IPS DF 6.9 (cell line): Measurements from ENCODE around the gene MDM4.
"Not testable (repeated sequence)": the region's sequence is repeated elsewhere in the genome, so short reads cannot be mapped to it uniquely, and the experiment has no call there.

ENCODE experiments used
- DNase-seq: peaks from one replicate; pipeline ENCODE4 v3.0.0-alpha.2; 2013; ENCODE audit warnings: low read depth, low spot score
- H3K27ac ChIP-seq: one replicate; pipeline ENCODE4 v1.5.1; 2013; ENCODE audit warnings: low read length, control low read depth
- H3K27me3 ChIP-seq: 2 replicates; pipeline ENCODE4 v1.6.1; 2013; ENCODE audit warnings: mild to moderate bottlenecking, low read length; ENCODE audit not compliant: control insufficient read depth, insufficient read depth
- H3K36me3 ChIP-seq: 2 replicates; pipeline ENCODE4 v1.6.1; 2013; ENCODE audit warnings: low read length; ENCODE audit not compliant: control insufficient read depth, insufficient read depth
- H3K4me1 ChIP-seq: 2 replicates; pipeline ENCODE4 v1.6.1; 2013; ENCODE audit warnings: low read length; ENCODE audit not compliant: control insufficient read depth, insufficient read depth
- H3K4me3 ChIP-seq: 2 replicates; pipeline ENCODE4 v1.5.1; 2013; ENCODE audit warnings: mild to moderate bottlenecking, low read length
- H3K9me3 ChIP-seq: 2 replicates; pipeline ENCODE4 v1.6.1; 2013; ENCODE audit warnings: low read length, inconsistent platforms; ENCODE audit not compliant: control insufficient read depth, insufficient read depth
- WGBS: extraction: QIAGEN DNeasy Blood & Tissue Kit; methylation state at CpG from one replicate; pipeline ENCODE4 v1.1.7; 2013; ENCODE audit warnings: mixed read lengths, missing lambda C conversion rate; ENCODE audit not compliant: insufficient read length, insufficient coverage; 5-methylcytosine and 5-hydroxymethylcytosine counted together

MDM4 gene

DNA sequence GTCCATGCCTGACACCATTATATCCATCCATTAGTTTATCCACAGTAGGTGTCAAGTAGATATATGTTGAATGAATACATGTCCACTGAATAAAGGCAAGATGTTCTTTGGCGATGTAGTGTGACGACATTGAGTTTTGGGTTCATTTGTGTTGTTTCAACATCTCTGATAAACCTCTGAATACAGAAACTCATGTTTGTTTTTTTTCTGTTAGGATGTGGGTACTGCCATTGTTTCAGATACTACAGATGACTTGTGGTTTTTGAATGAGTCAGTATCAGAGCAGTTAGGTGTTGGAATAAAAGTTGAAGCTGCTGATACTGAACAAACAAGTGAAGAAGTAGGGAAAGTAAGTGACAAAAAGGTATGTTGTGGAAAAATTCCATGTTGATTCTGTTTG lies 28.1 kb downstream of the MDM4 start:
- Histone ChIP-seq H3K4me3 (no peak overlapping the region), H3K27me3 (no peaks in the 10 kb centered on the region), H3K4me1 (no peaks in the 10 kb centered on the region), H3K36me3 (peaks cover 43% of the 10 kb centered on the region; the same call in 1 of the 2 replicates), H3K27ac (no peak overlapping the region), H3K9me3 (no peaks in the 10 kb centered on the region)
- no peak for DNase-seq
- WGBS, result no CpG with 5 or more reads among the region's 2 CpGs

DNA sequence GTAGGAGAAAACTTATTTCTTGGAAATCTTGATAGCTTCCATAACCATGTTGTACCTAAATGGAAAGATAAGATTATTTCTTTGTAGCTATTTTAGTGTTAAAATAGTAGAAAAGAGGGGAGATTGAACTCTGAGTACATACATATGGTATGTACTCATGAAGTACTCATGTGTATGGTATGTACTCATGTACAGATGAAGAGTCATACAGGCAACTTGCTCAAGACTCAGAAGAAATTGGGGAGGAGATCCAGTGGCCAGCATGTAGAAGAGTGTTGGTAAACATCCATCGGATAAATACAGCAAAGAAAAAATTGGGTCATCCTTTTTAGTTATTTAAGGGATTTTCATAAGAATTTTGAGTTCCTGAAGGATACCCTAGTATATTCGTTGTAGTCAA lies 29.0 kb downstream of the MDM4 start:
- no peaks in the 10 kb centered on the region for H3K4me1 ChIP-seq
- WGBS, result no CpG with 5 or more reads among the region's 2 CpGs
- H3K36me3 ChIP-seq, result peaks cover 46% of the 10 kb centered on the region; the same call in 1 of the 2 replicates
- H3K4me3 ChIP-seq, result no peak overlapping the region
- H3K9me3 ChIP-seq, result no peaks in the 10 kb centered on the region
- DNase-seq, result no peak
- H3K27ac ChIP-seq, result no peak overlapping the region
- no peaks in the 10 kb centered on the region for H3K27me3 ChIP-seq

DNA sequence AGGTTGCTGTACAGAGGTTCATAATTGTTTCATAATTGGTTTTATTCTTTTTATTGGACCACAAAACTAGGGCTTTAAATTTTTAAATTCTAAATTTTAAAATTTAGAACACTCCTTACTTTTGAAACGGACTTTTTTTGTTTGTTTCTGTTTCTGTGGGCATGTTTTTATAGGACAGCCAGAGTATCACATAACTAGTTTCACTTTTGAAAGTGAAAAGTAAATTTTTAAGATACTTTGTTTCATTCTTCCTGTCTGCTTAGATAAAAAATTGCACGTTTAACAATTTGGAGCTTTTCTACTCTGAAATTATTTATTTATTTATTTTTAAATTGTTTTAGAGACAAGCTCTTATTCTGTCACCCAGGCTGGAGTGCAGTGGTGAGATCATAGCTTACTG lies 29.7 kb downstream of the MDM4 start:
- DNase-seq, result no peak
- H3K4me3 ChIP-seq, result no peak overlapping the region

DNA sequence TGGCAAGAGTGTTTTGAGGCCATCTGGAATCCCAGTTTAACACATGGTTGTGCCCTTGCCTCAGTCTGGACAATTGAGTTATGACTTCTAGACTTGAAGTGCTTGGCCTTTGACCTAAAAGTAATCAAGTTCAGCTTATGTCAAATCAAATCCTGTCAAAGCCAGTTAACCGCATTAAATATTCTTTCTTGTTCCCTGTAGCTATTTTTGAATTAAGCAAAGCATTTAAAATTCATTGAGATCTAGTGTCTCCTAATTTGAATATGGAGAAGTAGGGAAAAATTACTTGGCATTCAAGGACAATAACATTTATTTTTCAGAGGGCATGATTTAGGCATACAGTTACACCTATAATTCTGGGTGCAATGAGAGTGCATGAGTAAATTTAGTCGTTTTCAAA lies 32.1 kb downstream of the MDM4 start:
- no peak for DNase-seq
- H3K27me3 ChIP-seq, result no peaks in the 10 kb centered on the region
- H3K9me3 ChIP-seq, result no peaks in the 10 kb centered on the region
- H3K4me3 ChIP-seq, result no peak overlapping the region
- H3K36me3 ChIP-seq, result peaks cover 35% of the 10 kb centered on the region; the same call in 1 of the 2 replicates
- H3K27ac ChIP-seq, result no peak overlapping the region
- no peaks in the 10 kb centered on the region for H3K4me1 ChIP-seq
- no CpG with 5 or more reads among the region's 2 CpGs for WGBS

More for the DNA sequence above, 29.7 kb downstream of the MDM4 start:
- no peak overlapping the region for H3K27ac ChIP-seq
- H3K4me1 ChIP-seq, result no peaks in the 10 kb centered on the region
- H3K27me3 ChIP-seq, result no peaks in the 10 kb centered on the region
- WGBS, result no CpG with 5 or more reads among the region's 2 CpGs
- no peaks in the 10 kb centered on the region for H3K9me3 ChIP-seq
- H3K36me3 ChIP-seq, result peaks cover 49% of the 10 kb centered on the region; the same call in 1 of the 2 replicates

DNA sequence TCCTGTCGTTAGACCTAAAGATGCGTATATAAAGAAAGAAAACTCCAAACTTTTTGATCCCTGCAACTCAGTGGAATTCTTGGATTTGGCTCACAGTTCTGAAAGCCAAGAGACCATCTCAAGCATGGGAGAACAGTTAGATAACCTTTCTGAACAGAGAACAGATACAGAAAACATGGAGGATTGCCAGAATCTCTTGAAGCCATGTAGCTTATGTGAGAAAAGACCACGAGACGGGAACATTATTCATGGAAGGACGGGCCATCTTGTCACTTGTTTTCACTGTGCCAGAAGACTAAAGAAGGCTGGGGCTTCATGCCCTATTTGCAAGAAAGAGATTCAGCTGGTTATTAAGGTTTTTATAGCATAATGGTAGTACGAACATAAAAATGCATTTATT lies 33.1 kb downstream of the MDM4 start:
- no peaks in the 10 kb centered on the region for H3K4me1 ChIP-seq
- H3K9me3 ChIP-seq, result no peaks in the 10 kb centered on the region
- no peak for DNase-seq
- no peak overlapping the region for H3K4me3 ChIP-seq
- no CpG with 5 or more reads among the region's 6 CpGs for WGBS
- H3K27me3 ChIP-seq, result no peaks in the 10 kb centered on the region
- H3K27ac ChIP-seq, result no peak overlapping the region
- peaks cover 30% of the 10 kb centered on the region; the same call in 1 of the 2 replicates for H3K36me3 ChIP-seq

DNA sequence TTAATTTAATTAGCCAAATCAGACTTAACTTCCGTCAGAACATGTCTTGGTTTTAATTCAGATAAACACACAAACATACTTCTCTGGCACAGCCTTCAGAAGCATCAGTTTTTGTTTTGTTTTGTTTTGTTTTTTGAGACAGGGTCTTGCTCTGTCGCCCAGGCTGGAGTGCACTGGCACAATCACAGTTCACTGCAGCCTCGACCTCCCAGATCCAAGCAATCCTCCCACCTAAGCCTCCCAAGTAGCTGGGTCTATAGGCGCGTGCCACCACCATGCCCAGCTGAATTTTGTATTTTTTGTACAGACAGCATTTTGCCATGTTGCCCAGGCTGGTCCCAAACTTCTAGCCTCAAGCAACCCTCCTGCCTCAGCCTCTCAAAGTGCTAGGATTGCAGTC lies 34.7 kb downstream of the MDM4 start:
- Histone ChIP-seq H3K9me3 (no peaks in the 10 kb centered on the region), H3K27ac (no peak overlapping the region), H3K4me3 (no peak overlapping the region), H3K27me3 (no peaks in the 10 kb centered on the region), H3K36me3 (peaks cover 27% of the 10 kb centered on the region; the same call in 1 of the 2 replicates), H3K4me1 (no peaks in the 10 kb centered on the region)
- no peak for DNase-seq
- WGBS, result no CpG with 5 or more reads among the region's 5 CpGs

DNA sequence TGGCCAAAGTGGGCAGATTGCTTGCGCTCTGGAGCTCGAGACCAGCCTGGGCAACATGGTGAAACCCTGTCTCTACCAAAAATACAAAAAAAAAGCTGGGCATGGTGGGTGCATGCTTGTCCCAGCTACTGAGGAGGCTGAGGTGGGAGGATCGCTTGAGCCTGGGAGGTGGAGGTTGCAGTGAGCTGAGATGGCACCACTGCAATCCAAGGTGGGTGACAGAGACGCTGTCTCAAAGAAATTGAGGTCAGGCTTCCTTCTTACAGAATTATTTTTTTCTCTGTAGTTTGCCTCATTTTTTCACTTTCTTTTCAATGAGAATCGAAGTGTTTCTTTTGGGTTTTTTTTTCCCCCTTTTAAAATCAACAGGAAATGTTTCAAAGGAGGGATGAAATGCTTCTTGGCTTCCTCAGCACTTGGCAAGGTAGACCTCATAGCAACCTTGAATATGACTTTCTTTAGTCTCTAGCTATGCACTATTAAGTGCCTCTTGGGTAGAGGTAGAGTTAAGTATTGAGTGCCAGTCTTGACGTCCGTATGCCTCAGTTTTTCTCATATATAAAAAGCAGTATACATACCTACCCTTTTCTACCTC lies 40.3 kb downstream of the MDM4 start:
- Histone ChIP-seq H3K9me3 (no peaks in the 10 kb centered on the region), H3K36me3 (no peaks in the 10 kb centered on the region; the same call in 1 of the 2 replicates), H3K27me3 (no peaks in the 10 kb centered on the region), H3K27ac (no peak overlapping the region), H3K4me3 (no peak overlapping the region), H3K4me1 (peaks cover 4% of the 10 kb centered on the region; the same call in 1 of the 2 replicates)
- DNase-seq, result no peak
- no CpG with 5 or more reads among the region's 7 CpGs for WGBS

DNA sequence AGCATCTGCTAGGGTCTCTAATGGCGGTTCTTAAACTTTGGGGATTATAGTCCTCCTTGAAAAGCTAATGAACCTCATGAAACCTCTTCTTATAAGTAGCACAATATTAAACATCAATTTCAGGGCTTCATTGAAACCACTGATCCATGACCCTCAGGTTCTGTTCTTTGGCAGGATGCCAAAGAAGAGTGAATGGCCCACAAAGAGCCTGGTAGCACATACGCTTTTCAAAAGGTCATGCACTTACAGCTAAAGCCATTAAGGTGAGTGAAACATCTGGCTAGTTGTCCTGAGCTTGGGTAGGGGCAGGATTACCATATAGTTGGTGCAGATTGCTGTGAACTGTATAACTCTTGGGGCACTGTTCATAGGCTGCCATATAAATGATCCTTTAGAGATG lies 42.3 kb downstream of the MDM4 start:
- no peak overlapping the region for H3K27ac ChIP-seq
- no peak overlapping the region for H3K4me3 ChIP-seq
- peaks cover 4% of the 10 kb centered on the region; the same call in 1 of the 2 replicates for H3K4me1 ChIP-seq
- no peaks in the 10 kb centered on the region for H3K9me3 ChIP-seq
- no peak for DNase-seq
- H3K36me3 ChIP-seq, result no peaks in the 10 kb centered on the region; the same call in 1 of the 2 replicates
- H3K27me3 ChIP-seq, result no peaks in the 10 kb centered on the region
- no CpG with 5 or more reads among the region's 2 CpGs for WGBS

DNA sequence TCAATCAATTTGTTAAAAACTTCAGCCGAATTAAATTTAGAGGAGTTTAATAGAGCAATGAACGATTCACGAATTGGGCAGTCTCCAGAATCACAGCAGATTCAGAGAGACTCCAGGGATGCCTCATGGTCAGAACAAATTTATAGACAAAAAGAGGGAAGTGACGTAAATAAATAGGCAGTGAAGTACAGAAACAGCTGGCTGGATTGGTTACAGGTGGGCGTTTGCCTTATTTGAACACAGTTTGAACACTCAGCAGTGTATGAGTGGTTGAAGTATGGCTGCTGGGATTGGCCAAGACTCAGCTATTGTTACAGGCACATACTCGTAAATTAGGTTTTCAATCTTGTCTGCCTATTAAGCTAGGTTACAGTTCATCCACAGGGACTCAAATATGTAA lies 43.8 kb downstream of the MDM4 start:
- not testable (repeated sequence) for H3K9me3 ChIP-seq, DNase-seq, H3K27ac ChIP-seq, H3K27me3 ChIP-seq, H3K4me1 ChIP-seq, H3K36me3 ChIP-seq, H3K4me3 ChIP-seq
- no CpG with 5 or more reads among the region's 6 CpGs for WGBS

DNA sequence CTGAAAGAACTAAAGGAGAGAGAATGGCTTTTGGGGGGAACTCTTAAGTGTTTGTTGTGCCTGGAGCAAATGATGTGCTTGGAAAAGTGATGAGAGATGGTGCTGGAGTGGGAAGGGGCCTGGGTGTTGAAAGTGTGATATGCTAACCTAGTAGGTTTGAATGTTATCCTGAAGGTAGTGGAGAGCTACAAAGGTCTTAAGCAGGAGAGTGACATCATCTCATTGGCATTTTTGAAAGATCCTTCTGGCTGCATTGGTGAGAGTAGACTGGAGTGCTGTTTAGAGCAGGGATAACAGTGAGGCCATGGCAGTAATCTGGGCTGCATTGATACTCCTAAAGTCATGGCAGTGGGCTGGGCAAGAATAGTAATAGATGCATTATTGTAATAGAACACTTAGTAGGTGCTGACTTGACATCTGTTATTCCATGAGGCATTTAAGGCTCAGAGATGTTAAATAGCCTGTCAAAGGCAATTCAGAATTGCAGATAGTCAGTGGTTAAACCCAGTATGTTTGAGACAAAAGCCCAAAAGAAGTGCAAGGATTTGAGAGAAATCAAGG lies 44.5 kb downstream of the MDM4 start:
- DNase-seq, result no peak
- Histone ChIP-seq H3K4me1 (peaks cover 9% of the 10 kb centered on the region; the same call in 1 of the 2 replicates), H3K27me3 (no peaks in the 10 kb centered on the region), H3K9me3 (no peaks in the 10 kb centered on the region), H3K27ac (no peak overlapping the region), H3K36me3 (no peaks in the 10 kb centered on the region; the same call in 1 of the 2 replicates), H3K4me3 (no peak overlapping the region)
